HG02981 (cell line): ENCODE results near the gene HHEX.

Source experiments
- ATAC-seq: cut with Tn5 transposase; IDR thresholded peaks from one replicate; pipeline ENCODE4 v1.9.1; 2021; ENCODE audit warnings: mild to moderate bottlenecking, moderate library complexity; ENCODE audit not compliant: unreplicated experiment

HHEX gene

GRCh38 chr10:92692697-92693533, 3.2 kb downstream of the HHEX start:
- no peak for ATAC-seq

DNA sequence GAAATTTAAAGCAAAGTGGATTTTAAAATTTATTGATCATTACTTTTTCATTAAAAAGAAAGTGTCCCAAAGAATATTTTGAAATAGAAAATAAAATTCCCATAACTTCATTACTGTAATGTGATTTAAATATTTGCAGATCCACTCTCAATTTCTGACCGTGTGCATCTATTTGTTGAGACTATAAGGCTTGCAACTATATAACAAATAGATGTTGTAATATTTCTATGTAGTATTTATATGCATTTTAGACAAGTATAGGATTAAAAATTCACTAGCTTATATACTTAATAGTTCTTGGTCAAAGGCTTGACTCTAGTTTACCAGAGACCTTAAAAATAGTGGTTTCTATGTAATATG, 3.8 kb downstream of the HHEX start:
- ATAC-seq: no peak

DNA sequence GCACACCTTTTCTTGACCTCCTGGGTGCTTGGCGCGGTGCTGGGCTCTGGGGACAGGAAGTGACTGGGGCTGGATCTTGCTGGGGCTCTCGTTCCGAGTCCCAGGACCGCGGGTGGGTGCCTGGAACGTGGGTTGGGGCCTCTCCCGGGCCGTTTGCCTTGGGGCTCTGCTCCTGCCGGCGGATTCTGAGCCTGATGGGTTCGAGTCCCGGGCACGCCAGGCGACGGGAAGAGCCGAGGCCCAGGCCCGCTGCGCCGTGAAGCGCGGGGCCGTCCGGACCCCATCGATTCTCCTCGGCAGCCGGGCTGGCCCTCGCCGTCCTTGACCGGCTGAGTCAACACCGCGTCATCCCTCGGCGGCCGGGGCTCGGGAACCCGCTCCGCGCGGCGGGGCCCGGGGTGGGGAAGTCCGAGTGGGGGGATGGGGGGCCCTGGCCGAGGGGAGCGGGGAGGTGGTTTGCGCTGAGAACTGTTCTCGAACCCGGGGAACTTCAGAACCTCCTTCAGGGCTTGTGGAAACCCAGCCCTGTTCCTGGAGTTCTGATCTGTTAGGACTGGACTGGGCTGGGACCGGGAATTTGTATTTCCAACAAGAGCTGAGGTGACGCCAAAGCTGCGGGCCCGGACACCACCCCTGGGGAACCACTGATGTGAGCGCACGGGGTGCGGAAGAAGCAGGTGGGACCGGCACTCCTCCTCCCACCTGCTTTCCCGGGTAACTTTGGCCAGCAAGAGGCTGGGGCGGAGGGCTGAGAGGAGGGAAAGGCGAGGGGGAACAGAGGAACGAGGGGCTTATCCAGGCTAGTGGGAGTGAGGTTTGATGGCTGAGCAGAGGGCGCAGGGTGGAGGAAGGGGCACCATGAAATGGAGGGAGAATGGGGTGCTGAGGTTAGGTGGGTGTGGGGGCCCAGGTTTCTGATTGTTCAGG, 6.2 kb downstream of the HHEX start:
- no peak for ATAC-seq

DNA sequence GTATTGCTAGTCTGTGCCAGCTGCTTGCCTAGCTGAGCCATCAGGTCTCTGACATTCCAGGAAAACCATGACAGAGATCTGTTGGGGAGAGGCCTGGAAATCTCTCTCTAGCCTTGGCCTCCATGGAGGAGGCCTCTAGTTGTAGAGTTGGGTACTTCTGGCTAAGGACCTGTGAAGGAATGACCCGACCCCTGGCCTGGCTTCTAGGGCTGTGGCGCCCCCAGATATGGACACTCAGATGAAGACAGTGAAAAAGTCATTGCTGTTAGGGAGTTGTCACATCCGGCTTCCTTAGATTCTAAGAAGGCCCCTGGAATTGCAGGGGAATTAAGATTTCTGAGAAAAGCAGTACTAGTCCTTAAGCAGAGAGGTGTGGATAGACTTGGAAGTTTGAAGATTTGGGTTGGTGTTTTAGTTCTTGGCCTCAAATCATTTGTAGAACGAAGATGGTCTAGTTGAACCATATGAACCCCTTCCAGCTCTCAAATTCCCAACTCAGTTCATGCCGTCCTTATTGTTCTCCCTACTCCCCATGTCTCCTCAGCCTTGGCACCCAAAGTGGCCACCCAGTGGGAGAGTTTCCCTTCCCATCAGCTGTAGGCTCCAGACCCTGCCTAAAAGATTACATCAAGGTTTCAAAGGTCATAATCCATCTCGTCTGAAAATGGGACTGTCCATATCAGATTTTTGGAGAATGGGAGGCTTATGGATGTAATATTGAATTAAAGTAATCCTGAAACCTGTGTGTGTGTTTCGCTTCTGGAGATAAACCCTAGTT, 7.0 kb downstream of the HHEX start:
- no peak for ATAC-seq

DNA sequence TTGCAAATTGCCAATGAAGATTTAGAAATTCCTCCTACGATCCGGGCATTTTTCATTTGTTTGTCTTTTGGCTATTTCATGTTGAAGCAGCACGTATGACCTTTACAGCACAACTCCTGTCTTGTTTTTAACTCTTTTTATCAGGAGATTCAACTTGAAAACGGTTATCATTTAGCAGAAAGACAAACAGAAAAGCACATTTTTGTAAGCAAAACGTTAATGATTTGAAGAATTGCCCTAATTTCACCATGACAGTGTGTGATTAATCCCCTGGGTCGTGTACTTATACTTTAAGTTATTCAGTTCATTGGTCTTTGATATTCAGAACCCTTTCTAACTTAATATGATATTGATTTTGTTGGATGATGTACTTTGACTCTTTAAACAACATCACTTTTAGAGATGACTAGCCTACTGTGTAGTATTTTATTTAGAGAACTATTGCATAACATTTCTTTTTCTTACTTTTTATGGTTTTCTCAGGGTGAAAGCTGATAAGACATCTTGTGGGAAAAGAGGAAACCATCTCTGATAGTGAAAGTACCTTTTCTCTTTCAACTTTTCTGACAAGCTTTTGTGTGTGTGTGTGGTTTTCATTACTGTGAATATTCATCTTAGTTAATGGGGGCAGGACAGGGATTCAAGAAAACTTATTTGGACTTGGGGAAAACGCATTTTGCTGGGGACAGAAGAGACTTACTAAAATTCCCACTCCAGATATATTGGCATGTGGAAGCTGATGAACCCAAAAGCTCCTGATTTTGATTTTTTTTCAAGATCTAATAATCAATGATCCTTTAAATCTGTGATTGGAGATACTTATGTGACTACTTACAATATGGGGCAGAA, 8.1 kb downstream of the HHEX start:
- ATAC-seq: no peak

GRCh38 chr10:92699193-92699517, 9.4 kb downstream of the HHEX start:
- no peak for ATAC-seq

DNA sequence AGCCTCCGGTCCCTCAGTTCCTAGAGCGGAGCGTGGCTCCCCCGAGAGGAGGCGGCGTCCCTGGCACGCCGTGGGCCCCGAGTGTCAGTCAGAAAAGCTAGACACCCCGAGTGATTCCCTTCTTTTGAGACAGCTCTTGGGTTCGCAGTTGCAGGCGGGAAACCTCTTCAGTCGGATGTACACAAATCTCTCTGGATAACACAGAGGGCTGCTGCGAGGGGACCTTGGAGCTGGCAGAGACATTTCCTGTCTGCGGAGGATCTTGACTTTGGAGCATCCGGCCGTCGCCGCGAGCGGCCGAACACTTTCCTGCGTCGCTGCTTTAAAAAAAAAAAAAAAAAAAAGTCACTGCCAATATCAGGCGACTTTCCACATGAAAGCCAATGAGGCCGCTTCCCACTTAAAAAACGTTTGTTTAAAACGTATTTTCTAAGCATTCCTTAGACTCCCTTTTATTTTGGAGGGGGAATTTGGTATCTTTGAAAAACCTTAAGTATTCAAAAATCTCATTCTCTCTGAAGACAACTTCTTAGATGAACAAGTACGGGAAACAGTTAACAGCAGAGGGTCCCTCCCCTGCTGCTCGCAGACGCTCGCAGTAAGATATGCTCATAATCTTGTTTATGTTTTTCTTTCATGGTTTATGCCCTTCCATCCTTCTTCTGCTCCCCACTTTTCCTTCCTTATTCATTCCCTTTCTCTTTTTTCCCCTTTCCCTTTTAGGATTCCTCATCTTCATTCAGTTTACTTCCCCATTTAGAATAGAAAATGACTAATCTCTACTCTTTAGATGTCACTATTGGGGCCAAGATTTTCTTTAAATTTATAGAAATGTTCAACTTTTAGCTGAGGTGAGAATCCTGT, 10.0 kb downstream of the HHEX start:
- no peak for ATAC-seq

GRCh38 chr10:92702301-92702916, 12.7 kb downstream of the HHEX start:
- ATAC-seq: no peak

GRCh38 chr10:92712016-92712889, 22.5 kb downstream of the HHEX start:
- ATAC-seq: no peak

- no peak for ATAC-seq
Measured at GRCh38 chr10:92714152-92714845, 24.5 kb downstream of the HHEX start.

DNA sequence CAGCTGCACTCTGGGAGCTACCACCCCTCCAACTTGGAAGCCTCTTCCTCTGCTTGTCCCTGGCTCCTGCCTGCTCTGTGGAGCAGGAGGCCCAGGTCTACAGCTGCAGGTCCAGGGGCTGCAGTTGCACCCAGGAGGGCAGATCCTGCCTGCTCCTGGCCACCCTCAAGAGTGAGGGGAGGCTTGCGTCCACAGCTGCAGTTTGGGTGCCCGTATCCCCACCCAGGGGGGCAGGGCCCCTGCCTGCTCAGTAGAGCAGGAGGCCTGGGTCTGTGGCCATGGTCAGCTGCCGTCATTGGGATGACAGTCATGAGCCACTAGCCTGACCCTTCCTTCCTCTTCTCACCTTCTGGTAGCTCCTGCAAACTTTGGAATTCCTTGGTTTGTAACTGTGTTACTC, 25.1 kb downstream of the HHEX start:
- ATAC-seq: no peak

DNA sequence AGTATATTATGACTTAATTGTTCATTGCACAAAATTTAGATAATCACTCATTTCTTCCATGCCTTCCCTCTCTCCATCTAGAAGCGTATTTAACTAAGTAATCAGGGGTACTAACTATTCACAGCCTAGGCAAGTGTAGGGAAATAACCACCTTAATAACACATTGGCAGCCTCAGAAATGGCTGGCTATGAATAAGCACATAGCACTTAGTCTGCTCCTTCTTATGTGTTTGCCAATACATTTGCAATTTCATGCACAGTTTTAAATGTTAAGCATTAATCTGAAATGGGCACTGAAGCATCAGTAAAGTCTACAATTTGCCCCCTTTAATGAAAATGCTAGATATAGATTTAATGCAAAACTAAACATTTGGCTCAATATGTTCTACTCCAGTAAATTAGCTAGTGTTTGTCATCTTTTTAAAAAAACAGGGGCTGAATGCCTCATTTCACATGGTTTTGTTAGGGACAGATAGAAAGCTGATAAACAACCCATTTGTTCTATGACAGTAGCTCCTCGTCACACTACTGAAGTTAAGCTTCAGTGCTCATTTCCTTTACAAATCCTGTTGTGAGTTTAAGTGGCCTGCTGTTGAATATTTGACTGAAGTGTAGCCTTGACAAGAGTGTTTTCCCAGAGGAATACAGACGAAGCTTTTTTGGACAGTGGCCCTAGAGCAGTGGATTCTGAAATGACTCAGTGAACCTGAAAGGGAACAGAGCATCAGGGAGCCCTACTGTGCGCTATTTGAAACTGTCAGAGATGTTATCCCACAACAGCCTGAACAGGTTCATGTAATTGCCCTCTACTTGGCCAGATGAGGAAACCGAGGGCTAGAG, 30.5 kb downstream of the HHEX start:
- ATAC-seq: no peak

GRCh38 chr10:92720831-92721165, 31.0 kb downstream of the HHEX start:
- ATAC-seq: no peak

DNA sequence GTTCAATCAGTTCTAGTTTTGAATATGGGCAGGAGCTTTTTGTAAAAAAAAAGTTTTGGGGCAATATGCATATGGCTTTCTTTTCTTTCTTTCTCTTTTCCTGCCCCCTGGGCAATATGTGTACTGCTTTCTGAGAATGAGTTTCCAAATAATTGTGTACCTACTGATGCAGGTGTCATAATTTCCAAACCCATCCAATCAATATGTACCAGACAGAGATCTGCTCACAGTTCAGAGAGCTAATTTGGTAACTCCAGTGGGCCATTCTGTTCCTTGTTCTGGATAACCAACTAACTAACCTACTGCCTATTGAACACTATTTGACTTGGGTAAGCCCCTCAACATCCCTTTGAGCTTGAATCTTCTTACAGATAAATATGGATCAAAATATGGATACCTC, 32.6 kb downstream of the HHEX start:
- no peak for ATAC-seq

DNA sequence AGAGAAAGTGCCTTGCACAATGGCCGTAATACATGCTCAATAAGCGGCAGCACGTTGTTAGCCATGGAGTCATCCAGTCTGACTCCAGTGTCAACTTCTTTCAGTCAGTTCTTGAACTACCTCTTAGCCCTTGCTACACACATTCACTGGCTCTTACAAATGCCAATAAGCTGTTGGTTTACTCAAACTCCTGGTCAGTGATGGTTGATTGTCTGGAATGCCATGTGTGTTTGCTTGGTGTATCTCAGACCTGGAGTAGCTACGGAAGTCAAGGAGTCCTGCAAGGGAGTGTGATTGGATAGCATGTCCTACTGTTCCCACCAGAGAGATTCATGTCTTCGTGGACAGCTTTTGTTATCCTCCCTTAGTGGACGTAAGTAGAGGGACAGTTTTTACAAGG, 37.4 kb downstream of the HHEX start:
- no peak for ATAC-seq

GRCh38 chr10:92727550-92727949, 37.8 kb downstream of the HHEX start:
- no peak for ATAC-seq

DNA sequence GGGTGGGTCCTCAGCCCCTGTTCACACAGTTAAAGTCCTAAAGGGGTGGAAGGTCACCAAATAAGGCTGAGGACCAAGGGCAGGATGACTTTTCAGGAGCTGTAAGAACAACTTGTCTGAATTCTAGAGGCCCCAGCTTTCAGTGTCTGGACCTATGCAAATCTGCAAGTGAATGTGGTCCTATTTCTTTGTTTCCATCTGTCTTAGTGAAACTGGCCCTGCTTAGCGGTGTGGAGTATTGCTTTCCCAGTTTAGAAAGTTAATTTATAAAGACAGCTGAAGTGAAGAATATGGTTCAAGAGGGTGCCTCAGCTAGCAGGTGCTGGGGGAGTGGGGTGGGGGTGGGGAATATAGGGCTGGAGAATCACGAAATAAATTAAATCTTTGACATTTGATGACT, 40.1 kb downstream of the HHEX start:
- ATAC-seq: peak; percentile 96
